Calu3 (cell line): ENCODE data around the gene FREM3. TPM values are rescaled to one million over a fixed set of nuclear protein-coding genes. Genes with fewer than 3 reads are reported as not detected.

ENCODE experiments used
- BruUV-seq: library from RNA; stranded (reverse); fragments of 400-500 nt; replicated peaks from 2 replicates; lab custom pipeline; 2021; lab: Mats Ljungman, UMichigan
- CTCF ChIA-PET: fragments of 300-600 bp; sonication (Branson Sonifier 250); formaldehyde crosslinking; loops from one replicate; lab custom pipeline; 2022; ENCODE audit warnings: antibody characterized with exemption; lab: Charles Lee
- DNase-seq: peaks from one replicate; pipeline ENCODE4 v3.0.0; 2022
- H3K27ac Mint-ChIP-seq: one replicate; pipeline ENCODE4 v1.8.0; 2022; ENCODE audit warnings: mixed read lengths; ENCODE audit not compliant: unreplicated experiment
- H3K27me3 Mint-ChIP-seq: one replicate; pipeline ENCODE4 v1.8.0; 2022; ENCODE audit warnings: mixed read lengths; ENCODE audit not compliant: unreplicated experiment
- H3K36me3 Mint-ChIP-seq: one replicate; pipeline ENCODE4 v1.8.0; 2022; ENCODE audit warnings: mild to moderate bottlenecking, moderate library complexity, mixed read lengths; ENCODE audit not compliant: insufficient read depth, unreplicated experiment
- H3K4me1 Mint-ChIP-seq: one replicate; pipeline ENCODE4 v1.8.0; 2022; ENCODE audit warnings: mild to moderate bottlenecking, low read depth, mixed read lengths; ENCODE audit not compliant: unreplicated experiment
- H3K4me3 Mint-ChIP-seq: one replicate; pipeline ENCODE4 v1.8.0; 2022; ENCODE audit warnings: mild to moderate bottlenecking, low read depth, moderate library complexity, mixed read lengths; ENCODE audit not compliant: unreplicated experiment
- H3K9me3 Mint-ChIP-seq: one replicate; pipeline ENCODE4 v1.8.0; 2022; ENCODE audit warnings: low read depth, mixed read lengths; ENCODE audit not compliant: unreplicated experiment
- intact Hi-C: fragments of 100-400 bp; cut with micrococcal nuclease; formaldehyde crosslinking; loops from one replicate; pipeline ENCODE4 v1.10.0; 2022; ENCODE audit not compliant: unreplicated experiment
- total RNA-seq: library from RNA; stranded (reverse); gene quantifications from 2 replicates; pipeline ENCODE4 v1.2.3, GENCODE V29; 2022
- TF ChIP-seq, protein P1 (sequence below): fragments of 200-600 bp; IDR thresholded peaks from one replicate; pipeline ENCODE4 v1.8.0; 2022; ENCODE audit warnings: antibody characterized with exemption; ENCODE audit not compliant: unreplicated experiment

The FREM3 gene
- total RNA-seq, 1 experiment from 2014 or later = not detected

- CTCF ChIA-PET = no interaction called here
These were observed 100.6 kb downstream of the FREM3 start for GRCh38 chr4:143599827-143600226.

GRCh38 chr4:143598816-143599215 is 101.7 kb downstream of the FREM3 start:
- Mint-ChIP-seq H3K9me3 (peaks cover 2% of the 10 kb centered on the region), H3K4me1 (no peaks in the 10 kb centered on the region), H3K4me3 (no peak overlapping the region), H3K36me3 (no peaks in the 10 kb centered on the region), H3K27ac (no peak overlapping the region), H3K27me3 (peaks cover 62% of the 10 kb centered on the region)
- TF ChIP-seq, protein P1, sequence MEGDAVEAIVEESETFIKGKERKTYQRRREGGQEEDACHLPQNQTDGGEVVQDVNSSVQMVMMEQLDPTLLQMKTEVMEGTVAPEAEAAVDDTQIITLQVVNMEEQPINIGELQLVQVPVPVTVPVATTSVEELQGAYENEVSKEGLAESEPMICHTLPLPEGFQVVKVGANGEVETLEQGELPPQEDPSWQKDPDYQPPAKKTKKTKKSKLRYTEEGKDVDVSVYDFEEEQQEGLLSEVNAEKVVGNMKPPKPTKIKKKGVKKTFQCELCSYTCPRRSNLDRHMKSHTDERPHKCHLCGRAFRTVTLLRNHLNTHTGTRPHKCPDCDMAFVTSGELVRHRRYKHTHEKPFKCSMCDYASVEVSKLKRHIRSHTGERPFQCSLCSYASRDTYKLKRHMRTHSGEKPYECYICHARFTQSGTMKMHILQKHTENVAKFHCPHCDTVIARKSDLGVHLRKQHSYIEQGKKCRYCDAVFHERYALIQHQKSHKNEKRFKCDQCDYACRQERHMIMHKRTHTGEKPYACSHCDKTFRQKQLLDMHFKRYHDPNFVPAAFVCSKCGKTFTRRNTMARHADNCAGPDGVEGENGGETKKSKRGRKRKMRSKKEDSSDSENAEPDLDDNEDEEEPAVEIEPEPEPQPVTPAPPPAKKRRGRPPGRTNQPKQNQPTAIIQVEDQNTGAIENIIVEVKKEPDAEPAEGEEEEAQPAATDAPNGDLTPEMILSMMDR = no peak
- no peak for DNase-seq
- CTCF ChIA-PET = no interaction called here
- no TSS peak for BruUV-seq
- intact Hi-C loops = no loop called here

More at GRCh38 chr4:143599827-143600226, 100.6 kb downstream of the FREM3 start:
- TF ChIP-seq, protein P1 = no peak
- no TSS peak for BruUV-seq
- DNase-seq = no peak
- H3K27me3 Mint-ChIP-seq = peaks cover 63% of the 10 kb centered on the region
- H3K4me1 Mint-ChIP-seq = no peaks in the 10 kb centered on the region
- intact Hi-C loops = no loop called here
- no peak overlapping the region for H3K4me3 Mint-ChIP-seq
- H3K9me3 Mint-ChIP-seq = no peaks in the 10 kb centered on the region
- no peak overlapping the region for H3K27ac Mint-ChIP-seq
- no peaks in the 10 kb centered on the region for H3K36me3 Mint-ChIP-seq

GRCh38 chr4:143597276-143597675 is 103.2 kb downstream of the FREM3 start:
- TF ChIP-seq, protein P1 = no peak
- H3K4me1 Mint-ChIP-seq = no peaks in the 10 kb centered on the region
- no peak overlapping the region for H3K4me3 Mint-ChIP-seq
- peaks cover 60% of the 10 kb centered on the region for H3K27me3 Mint-ChIP-seq
- peaks cover 2% of the 10 kb centered on the region for H3K9me3 Mint-ChIP-seq
- H3K27ac Mint-ChIP-seq = no peak overlapping the region
- intact Hi-C loops = no loop called here
- no peaks in the 10 kb centered on the region for H3K36me3 Mint-ChIP-seq
- CTCF ChIA-PET = no interaction called here
- BruUV-seq = no TSS peak
- no peak for DNase-seq

DNA sequence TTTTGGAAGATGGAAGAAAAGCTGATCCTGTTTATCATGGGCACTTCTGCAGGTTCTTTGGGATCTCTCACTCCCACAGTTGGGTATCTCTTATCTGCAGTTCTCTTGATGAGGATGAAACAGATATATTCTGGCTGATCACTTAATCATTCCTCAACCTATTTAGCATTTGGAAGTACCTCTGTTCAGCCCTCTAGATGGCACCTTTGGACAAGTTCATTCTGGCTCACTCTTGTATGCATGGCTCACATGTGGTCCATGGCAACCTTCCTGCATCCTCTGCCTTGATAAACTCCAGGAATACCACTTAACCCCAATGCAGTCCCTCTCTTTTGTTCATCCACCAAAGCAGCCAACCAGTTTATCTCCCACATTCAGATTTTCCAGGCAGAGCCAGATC is 112.8 kb downstream of the FREM3 start:
- DNase-seq = no peak
- Mint-ChIP-seq H3K4me3 (no peak overlapping the region), H3K4me1 (no peaks in the 10 kb centered on the region), H3K36me3 (no peaks in the 10 kb centered on the region), H3K27me3 (peaks cover 22% of the 10 kb centered on the region), H3K27ac (no peak overlapping the region), H3K9me3 (peaks cover 6% of the 10 kb centered on the region)
- intact Hi-C loops = no loop called here
- BruUV-seq = no TSS peak
- TF ChIP-seq, protein P1 = no peak
- CTCF ChIA-PET = no interaction called here
